Fibroblast of pulmonary artery (primary cell): ENCODE results near the gene THSD7B.
"Not testable (repeated sequence)": the region's sequence is repeated elsewhere in the genome, so short reads cannot be mapped to it uniquely, and the experiment has no call there.

ENCODE experiments used
- DNase-seq: peaks from one replicate; pipeline ENCODE4 v3.0.0-alpha.2; 2010; ENCODE audit warnings: low read depth
- H3K4me3 ChIP-seq: replicated peaks from 2 replicates; pipeline ENCODE4 v1.5.1; 2011; ENCODE audit warnings: low read depth, mild to moderate bottlenecking, control low read depth, low read length, moderate library complexity
- TF ChIP-seq, protein P1 (sequence below): IDR thresholded peaks from 2 replicates; pipeline ENCODE4 v1.5.1; 2011; ENCODE audit warnings: mild to moderate bottlenecking, control low read depth, low read length, inconsistent platforms; ENCODE audit errors: missing control alignments

THSD7B gene

DNA sequence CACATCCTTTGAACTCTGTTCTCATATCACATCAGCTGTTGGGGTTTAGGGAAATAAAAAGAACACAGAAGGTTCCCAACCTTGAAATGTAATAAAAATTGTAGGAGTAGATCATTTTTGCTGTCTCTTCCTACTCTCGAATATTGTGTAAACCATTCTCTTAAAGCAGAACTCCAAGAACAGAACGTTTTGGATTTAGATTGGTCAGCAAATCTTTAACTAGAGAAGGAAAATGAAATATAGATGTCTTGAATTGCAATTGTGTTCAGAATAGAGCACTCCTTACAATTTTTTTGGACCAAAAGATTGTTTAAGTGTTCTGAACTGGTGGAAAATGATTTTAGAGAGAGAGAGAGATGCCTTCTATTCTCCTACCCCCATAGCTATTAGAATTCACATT is 23.9 kb upstream of the THSD7B start:
- TF ChIP-seq, protein P1, sequence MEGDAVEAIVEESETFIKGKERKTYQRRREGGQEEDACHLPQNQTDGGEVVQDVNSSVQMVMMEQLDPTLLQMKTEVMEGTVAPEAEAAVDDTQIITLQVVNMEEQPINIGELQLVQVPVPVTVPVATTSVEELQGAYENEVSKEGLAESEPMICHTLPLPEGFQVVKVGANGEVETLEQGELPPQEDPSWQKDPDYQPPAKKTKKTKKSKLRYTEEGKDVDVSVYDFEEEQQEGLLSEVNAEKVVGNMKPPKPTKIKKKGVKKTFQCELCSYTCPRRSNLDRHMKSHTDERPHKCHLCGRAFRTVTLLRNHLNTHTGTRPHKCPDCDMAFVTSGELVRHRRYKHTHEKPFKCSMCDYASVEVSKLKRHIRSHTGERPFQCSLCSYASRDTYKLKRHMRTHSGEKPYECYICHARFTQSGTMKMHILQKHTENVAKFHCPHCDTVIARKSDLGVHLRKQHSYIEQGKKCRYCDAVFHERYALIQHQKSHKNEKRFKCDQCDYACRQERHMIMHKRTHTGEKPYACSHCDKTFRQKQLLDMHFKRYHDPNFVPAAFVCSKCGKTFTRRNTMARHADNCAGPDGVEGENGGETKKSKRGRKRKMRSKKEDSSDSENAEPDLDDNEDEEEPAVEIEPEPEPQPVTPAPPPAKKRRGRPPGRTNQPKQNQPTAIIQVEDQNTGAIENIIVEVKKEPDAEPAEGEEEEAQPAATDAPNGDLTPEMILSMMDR, result no peak
- no peak overlapping the region for H3K4me3 ChIP-seq
- no peak for DNase-seq

DNA sequence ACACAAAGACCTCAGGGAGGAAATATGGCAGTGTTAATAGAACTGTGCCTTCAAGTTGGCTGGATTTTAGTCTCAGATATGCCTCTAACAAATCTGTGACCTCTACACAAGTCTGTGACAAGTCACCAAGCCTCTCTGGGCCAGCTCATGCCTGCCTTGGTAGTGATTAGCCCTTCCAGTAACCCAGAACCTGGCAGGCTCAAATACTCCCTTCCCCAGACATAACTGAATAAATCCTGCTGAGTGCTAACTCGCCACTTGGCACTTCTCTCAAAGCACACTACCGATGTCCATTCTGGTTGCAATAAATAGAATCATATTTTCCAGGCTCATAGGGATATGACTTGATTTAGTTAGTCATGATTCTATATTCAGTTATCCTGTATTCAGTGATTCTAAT is 15.3 kb upstream of the THSD7B start:
- no peak for DNase-seq

GRCh38 chr2:136751406-136751805 is 13.9 kb upstream of the THSD7B start:
- TF ChIP-seq, protein P1, result no peak
- no peak for DNase-seq

More for the DNA sequence above, 15.3 kb upstream of the THSD7B start:
- TF ChIP-seq, protein P1, result no peak
- H3K4me3 ChIP-seq, result no peak overlapping the region

GRCh38 chr2:136758504-136758903 is 6.8 kb upstream of the THSD7B start:
- not testable (repeated sequence) for H3K4me3 ChIP-seq, DNase-seq

More at GRCh38 chr2:136751406-136751805, 13.9 kb upstream of the THSD7B start:
- H3K4me3 ChIP-seq, result no peak overlapping the region

DNA sequence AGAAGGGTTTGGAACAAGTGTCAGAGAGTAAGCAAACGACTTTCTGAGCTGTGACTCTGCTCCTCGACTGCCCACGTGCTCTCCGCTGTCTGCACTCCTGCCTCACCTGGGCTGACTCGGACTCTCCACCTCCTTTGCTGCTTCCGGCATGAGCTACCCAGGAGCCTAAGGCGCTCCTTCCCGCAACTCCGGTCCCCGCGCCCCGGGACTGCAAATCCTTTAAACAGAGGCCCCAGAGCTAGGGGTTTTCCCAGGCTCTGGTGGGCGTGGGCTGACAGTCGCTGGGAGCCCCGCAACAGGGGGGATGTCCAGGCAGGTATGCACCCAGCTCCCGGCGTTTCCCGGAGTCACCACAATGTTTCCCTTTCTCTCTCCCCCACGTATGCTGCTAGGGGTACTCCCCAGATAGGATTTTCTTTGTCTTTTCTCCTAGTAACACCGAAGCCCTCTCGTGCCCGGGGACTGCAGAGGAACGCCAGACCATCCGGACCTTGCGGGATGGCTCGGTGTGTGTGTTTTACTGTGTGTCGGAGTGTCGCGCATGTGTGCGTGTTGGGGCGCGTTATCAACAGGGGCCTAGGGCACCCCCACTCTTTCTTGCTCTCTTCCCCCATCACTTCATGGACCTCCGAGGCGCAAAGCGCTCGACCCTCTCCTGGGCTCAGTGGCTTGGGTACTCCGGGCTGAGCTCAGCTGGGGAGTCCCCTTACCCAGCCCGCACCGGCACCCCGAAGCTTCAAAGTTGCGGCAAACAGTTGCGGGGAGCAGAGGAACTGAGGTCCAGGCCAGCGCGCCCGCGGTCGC is 691 bp upstream of the THSD7B start:
- H3K4me3 ChIP-seq, result no peak overlapping the region
- no peak for DNase-seq
- TF ChIP-seq, protein P1, result no peak

GRCh38 chr2:136766073-136766404 is 694 bp downstream of the THSD7B start:
- no peak overlapping the region for H3K4me3 ChIP-seq
- DNase-seq, result peak; percentile 0
- TF ChIP-seq, protein P1, result no peak

GRCh38 chr2:136767030-136767429 is 1.7 kb downstream of the THSD7B start:
- H3K4me3 ChIP-seq, result no peak overlapping the region
- TF ChIP-seq, protein P1, result no peak
- DNase-seq, result no peak
